ENCODE results near the gene RAET1E. TPM values are rescaled to one million over a fixed set of nuclear protein-coding genes. Genes with fewer than 3 reads are reported as not detected.
"Not testable (repeated sequence)": the region's sequence is repeated elsewhere in the genome, so short reads cannot be mapped to it uniquely, and the experiment has no call there.

RAET1E gene, protein sequence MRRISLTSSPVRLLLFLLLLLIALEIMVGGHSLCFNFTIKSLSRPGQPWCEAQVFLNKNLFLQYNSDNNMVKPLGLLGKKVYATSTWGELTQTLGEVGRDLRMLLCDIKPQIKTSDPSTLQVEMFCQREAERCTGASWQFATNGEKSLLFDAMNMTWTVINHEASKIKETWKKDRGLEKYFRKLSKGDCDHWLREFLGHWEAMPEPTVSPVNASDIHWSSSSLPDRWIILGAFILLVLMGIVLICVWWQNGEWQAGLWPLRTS
- polyA plus RNA-seq (2012; ENCODE audit: insufficient read depth, insufficient read length, low read depth), result not detected

DNA sequence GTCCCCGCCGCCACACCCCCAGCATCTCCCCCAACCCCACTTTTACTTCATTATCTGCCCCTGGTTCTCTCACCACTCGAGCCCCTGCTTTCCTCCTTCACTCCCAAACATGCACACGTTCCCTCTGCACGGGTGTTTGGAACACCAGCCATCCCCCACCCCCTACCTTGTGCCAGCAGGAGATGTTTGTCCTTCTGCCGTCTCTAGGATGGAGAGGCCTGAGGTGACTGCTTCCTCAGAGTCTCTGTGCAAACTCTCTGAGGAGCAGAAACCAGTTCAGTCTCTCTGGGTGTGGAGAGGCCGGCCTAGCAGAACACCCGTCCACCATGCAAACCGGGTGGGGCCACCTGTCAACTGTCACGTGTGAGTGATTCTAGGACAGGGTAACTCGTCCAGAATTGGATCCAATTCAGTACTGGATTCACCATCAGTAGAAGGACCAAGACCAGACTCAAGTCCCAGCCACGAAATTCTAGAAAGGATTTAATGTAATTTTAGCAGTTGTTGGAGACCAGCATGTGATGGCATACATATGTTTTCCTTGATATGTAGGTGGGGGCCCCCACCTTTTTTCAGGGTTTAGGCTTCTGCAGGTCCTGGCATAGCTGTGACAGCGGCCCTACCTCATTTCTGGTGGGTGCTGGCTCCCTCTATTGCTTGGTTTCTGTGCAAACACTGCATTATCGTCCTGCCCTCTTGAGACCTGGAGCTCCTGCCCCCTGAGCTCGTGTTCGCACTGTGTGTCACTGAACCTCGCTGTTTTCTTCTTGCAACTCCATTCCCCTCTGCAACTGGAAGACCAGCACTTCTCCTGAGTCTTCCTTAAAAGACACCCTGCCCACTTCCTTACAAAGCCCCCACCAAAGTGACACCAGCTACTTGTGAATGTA lies at the start of gene RAET1E:
Gene RAET1E (minus strand): TSS at position 259 of the 890 bp plus-strand sequence. CDS start 7,212 bp downstream, outside the sequence.
- no peak within 1 kb of the TSS for H3K4me3 ChIP-seq (ENCODE audit: low read depth, low read length)
- no peaks in the 10 kb centered on the region for H3K27me3 ChIP-seq
- no peaks in the 10 kb centered on the region; the same call in 1 of the 2 replicates for H3K4me1 ChIP-seq
- TF ChIP-seq, protein P1, sequence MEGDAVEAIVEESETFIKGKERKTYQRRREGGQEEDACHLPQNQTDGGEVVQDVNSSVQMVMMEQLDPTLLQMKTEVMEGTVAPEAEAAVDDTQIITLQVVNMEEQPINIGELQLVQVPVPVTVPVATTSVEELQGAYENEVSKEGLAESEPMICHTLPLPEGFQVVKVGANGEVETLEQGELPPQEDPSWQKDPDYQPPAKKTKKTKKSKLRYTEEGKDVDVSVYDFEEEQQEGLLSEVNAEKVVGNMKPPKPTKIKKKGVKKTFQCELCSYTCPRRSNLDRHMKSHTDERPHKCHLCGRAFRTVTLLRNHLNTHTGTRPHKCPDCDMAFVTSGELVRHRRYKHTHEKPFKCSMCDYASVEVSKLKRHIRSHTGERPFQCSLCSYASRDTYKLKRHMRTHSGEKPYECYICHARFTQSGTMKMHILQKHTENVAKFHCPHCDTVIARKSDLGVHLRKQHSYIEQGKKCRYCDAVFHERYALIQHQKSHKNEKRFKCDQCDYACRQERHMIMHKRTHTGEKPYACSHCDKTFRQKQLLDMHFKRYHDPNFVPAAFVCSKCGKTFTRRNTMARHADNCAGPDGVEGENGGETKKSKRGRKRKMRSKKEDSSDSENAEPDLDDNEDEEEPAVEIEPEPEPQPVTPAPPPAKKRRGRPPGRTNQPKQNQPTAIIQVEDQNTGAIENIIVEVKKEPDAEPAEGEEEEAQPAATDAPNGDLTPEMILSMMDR (IDR thresholded peaks at IDR 0.05; ENCODE audit: low read depth, low read length), result peak; percentile 27
- H3K9me3 ChIP-seq, result no peaks in the 10 kb centered on the region
- DNase-seq, result no peak
- no peaks in the 10 kb centered on the region for H3K36me3 ChIP-seq

DNA sequence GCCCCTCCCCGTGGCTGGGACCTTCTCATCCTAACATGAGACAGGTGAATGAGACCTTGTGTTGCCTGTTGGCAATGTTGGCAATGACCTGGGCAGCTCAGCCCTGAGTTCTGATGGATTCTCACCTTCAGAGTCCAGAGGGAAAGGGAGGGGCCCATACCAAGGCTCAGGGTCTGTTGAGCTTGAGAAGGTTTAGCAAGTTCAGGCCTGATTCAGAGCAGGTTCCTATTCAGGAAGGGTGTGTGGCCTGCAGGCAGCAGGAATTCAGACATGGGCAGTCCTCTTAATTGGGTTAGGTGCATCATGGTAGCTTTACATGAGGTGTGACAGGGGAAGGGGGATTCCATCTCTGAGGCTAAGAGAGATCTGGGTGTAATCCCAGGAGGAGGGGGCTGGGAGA lies 49.6 kb upstream of the RAET1E start:
- H3K27me3 ChIP-seq, result peaks cover 35% of the 10 kb centered on the region

DNA sequence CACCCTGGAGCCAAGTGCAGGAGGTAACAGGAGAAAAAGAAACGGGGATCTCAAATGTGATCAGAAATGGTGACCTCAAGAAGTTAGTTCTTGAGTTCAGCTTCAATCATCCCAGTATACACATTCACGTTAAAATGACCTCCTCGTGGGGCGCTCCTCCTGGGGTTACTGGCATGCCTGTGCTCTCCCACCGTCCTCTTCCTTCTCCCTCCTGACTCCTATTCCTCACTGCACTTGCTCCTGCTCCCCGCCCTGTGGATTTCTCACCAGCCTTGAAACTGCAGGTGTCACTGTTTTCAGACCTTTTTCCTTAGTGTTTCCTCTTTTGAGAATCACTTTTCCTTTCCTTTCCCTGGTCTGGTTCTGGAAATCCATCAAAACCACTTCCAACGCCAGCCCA lies 48.7 kb upstream of the RAET1E start:
- H3K4me3 ChIP-seq (ENCODE audit: low read depth, low read length); H3K36me3 ChIP-seq; DNase-seq; H3K9me3 ChIP-seq; H3K4me1 ChIP-seq: not testable (repeated sequence)
- H3K27me3 ChIP-seq, result peaks cover 30% of the 10 kb centered on the region

More for the DNA sequence above, 49.6 kb upstream of the RAET1E start:
- not testable (repeated sequence) for H3K4me1 ChIP-seq; H3K4me3 ChIP-seq (ENCODE audit: low read depth, low read length); H3K9me3 ChIP-seq; H3K36me3 ChIP-seq; DNase-seq

DNA sequence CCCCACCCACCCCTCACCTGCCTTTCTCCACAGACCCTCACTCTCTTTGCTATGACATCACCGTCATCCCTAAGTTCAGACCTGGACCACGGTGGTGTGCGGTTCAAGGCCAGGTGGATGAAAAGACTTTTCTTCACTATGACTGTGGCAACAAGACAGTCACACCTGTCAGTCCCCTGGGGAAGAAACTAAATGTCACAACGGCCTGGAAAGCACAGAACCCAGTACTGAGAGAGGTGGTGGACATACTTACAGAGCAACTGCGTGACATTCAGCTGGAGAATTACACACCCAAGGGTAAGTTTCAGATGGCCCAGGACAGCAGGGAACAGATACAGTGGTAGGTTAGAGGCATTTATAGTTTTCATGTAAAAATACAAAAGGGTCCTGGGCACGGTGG lies 47.4 kb upstream of the RAET1E start:
- DNase-seq, H3K9me3 ChIP-seq: not testable (repeated sequence)
- peaks cover 26% of the 10 kb centered on the region for H3K27me3 ChIP-seq

DNA sequence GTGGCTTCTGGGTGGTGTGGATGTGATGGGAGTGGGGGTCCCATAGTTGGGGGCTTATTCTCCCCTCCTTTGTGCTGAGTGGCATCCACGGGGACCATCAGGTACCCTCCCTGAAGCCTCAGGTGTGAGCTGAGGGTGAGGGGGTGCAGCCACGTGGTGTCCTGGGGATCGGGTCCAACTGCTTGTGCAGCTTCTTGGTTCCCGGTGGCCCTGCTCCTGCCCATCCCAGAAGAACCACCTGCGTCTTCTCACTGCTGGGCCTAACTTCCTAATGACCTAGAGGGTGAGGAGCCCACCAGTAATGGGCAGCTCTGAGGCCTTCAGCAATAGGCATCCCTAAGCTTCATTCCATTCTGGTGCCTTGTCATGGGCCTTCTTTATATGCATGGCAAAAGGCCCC lies 45.4 kb upstream of the RAET1E start:
- H3K9me3 ChIP-seq; H3K4me1 ChIP-seq; DNase-seq; H3K4me3 ChIP-seq (ENCODE audit: low read depth, low read length); H3K36me3 ChIP-seq: not testable (repeated sequence)
- H3K27me3 ChIP-seq, result peaks cover 33% of the 10 kb centered on the region

More for the DNA sequence above, 47.4 kb upstream of the RAET1E start:
- not testable (repeated sequence) for H3K4me3 ChIP-seq (ENCODE audit: low read depth, low read length); H3K36me3 ChIP-seq; H3K4me1 ChIP-seq

DNA sequence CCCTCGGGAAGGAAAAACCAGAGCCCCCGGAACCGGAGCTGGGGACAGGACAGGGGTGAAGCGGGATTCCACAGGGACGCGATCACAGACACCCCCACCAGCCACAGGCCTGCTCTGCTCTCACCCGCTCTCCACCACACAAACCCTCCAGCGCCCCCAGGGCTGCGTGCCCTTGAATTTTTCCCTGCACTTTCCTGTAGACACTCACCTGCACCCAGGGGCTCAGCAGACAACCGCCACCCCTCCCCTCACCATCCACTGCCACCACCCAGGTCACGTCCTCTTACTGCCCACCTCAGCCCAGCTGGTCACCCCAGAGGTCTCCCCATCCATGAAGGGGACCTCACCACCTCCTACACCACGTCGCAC lies 44.5 kb upstream of the RAET1E start:
- H3K36me3 ChIP-seq, result no peaks in the 10 kb centered on the region
- TF ChIP-seq, protein P1 (IDR thresholded peaks at IDR 0.05; ENCODE audit: low read depth, low read length), result no peak
- H3K4me3 ChIP-seq (ENCODE audit: low read depth, low read length), result peak overlapping the region; percentile 68
- DNase-seq, result no peak
- peaks cover 40% of the 10 kb centered on the region for H3K27me3 ChIP-seq
- no peaks in the 10 kb centered on the region for H3K9me3 ChIP-seq
- no peaks in the 10 kb centered on the region for H3K4me1 ChIP-seq

DNA sequence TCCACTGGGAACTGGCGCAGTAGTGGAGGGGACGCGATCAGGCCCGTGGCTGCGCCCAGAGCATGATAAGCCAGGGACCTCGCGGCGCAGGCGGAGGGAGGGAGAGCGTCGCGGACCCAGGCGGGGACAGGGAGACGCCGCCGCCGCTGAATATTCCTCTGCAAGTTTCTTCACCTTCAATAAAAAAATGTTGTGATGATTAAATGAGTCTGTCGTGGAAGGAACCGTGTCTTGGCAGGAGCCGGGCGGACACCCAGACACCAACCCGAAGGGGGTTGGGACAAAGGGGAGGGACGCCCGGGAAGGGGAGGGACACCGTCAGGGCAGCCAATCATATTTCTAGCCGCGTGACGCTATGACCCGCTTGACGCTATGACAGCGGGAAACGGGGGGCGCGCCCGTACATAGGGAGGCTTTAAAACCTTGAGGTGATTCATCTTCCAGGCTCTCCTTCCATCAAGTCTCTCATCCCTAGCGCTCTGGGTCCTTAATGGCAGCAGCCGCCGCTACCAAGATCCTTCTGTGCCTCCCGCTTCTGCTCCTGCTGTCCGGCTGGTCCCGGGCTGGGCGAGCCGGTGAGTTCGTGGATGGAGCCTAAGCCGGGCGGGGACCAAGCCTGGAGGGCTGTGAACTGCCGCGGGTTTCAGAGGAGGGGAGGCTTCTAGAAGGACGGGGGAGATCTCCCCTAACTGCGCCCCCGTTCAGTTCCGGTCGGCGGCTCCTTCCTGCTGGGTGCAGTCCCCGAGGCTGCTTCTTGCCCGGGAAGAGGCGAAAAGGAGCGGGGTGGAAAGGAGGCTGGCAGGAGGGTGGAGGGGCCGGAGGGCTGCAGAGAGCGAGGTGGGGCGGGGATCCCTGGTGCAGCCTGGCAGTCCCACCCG lies 43.9 kb upstream of the RAET1E start, which contains the start of gene ULBP2:
Gene ULBP2 (plus strand): TSS at position 432 of the 878 bp plus-strand sequence. CDS start 59 bp downstream, at position 491.
- Histone ChIP-seq H3K4me3 (ENCODE audit: low read depth, low read length) (peak within 1 kb of the TSS; percentile 68), H3K27me3 (peaks cover 46% of the 10 kb centered on the region)
- peak; percentile 85 for DNase-seq

More for the DNA sequence above, 43.9 kb upstream of the RAET1E start, which contains the start of gene ULBP2:
- no peaks in the 10 kb centered on the region for H3K36me3 ChIP-seq
- H3K4me1 ChIP-seq, result no peaks in the 10 kb centered on the region
- no peaks in the 10 kb centered on the region for H3K9me3 ChIP-seq
- TF ChIP-seq, protein P1 (IDR thresholded peaks at IDR 0.05; ENCODE audit: low read depth, low read length), result no peak
